Panc1 (cell line): ENCODE data around the gene SLC6A7.

Experiments used
- POLR2AphosphoS5 ChIP-seq: IDR thresholded peaks from 2 replicates; pipeline ENCODE4 v1.6.1; 2012; ENCODE audit warnings: mild to moderate bottlenecking, low read depth, low read length, moderate library complexity
- TF ChIP-seq, protein P1 (sequence below): fragments of 450-650 bp; IDR thresholded peaks from 2 replicates; pipeline ENCODE4 v1.5.1; 2017; ENCODE audit warnings: mild to moderate bottlenecking
- TF ChIP-seq, protein P2 (sequence below), 2 experiments: IDR thresholded peaks; 2 replicates each; pipeline ENCODE4 v1.6.1; 2011 to 2012; ENCODE audit warnings: low read depth in 2 of 2, control low read depth in 1 of 2, low read length in 1 of 2, mild to moderate bottlenecking in 1 of 2, moderate library complexity in 1 of 2; ENCODE audit not compliant: insufficient read depth in 1 of 2

- TF ChIP-seq, protein P1, sequence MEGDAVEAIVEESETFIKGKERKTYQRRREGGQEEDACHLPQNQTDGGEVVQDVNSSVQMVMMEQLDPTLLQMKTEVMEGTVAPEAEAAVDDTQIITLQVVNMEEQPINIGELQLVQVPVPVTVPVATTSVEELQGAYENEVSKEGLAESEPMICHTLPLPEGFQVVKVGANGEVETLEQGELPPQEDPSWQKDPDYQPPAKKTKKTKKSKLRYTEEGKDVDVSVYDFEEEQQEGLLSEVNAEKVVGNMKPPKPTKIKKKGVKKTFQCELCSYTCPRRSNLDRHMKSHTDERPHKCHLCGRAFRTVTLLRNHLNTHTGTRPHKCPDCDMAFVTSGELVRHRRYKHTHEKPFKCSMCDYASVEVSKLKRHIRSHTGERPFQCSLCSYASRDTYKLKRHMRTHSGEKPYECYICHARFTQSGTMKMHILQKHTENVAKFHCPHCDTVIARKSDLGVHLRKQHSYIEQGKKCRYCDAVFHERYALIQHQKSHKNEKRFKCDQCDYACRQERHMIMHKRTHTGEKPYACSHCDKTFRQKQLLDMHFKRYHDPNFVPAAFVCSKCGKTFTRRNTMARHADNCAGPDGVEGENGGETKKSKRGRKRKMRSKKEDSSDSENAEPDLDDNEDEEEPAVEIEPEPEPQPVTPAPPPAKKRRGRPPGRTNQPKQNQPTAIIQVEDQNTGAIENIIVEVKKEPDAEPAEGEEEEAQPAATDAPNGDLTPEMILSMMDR, result no peak
- TF ChIP-seq, protein P2, sequence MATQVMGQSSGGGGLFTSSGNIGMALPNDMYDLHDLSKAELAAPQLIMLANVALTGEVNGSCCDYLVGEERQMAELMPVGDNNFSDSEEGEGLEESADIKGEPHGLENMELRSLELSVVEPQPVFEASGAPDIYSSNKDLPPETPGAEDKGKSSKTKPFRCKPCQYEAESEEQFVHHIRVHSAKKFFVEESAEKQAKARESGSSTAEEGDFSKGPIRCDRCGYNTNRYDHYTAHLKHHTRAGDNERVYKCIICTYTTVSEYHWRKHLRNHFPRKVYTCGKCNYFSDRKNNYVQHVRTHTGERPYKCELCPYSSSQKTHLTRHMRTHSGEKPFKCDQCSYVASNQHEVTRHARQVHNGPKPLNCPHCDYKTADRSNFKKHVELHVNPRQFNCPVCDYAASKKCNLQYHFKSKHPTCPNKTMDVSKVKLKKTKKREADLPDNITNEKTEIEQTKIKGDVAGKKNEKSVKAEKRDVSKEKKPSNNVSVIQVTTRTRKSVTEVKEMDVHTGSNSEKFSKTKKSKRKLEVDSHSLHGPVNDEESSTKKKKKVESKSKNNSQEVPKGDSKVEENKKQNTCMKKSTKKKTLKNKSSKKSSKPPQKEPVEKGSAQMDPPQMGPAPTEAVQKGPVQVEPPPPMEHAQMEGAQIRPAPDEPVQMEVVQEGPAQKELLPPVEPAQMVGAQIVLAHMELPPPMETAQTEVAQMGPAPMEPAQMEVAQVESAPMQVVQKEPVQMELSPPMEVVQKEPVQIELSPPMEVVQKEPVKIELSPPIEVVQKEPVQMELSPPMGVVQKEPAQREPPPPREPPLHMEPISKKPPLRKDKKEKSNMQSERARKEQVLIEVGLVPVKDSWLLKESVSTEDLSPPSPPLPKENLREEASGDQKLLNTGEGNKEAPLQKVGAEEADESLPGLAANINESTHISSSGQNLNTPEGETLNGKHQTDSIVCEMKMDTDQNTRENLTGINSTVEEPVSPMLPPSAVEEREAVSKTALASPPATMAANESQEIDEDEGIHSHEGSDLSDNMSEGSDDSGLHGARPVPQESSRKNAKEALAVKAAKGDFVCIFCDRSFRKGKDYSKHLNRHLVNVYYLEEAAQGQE (IDR thresholded peaks at IDR 0.05; ENCODE audit: insufficient read depth in 1 of 2, low read depth in 2 of 2, low read length in 1 of 2), result no peak
- TF ChIP-seq POLR2AphosphoS5, result no peak
Measured at GRCh38 chr5:150210644-150211043, 20.8 kb downstream of the SLC6A7 start.
